Suprapubic skin (tissue), 4 donors: Measurements from ENCODE around the gene NXNL2. TPM values are rescaled to one million over a fixed set of nuclear protein-coding genes. Genes with fewer than 3 reads are reported as not detected.

ENCODE experiments used
- DNase-seq, 2 donors: peaks; one replicate each; pipeline ENCODE4 v3.0.0-alpha.2; 2019; ENCODE audit warnings: low spot score in 2 of 2
- H3K27ac ChIP-seq: fragments of 200-600 bp; sonication (generic); one replicate; pipeline ENCODE4 v1.5.1; 2019
- H3K27me3 ChIP-seq: fragments of 200-600 bp; sonication (generic); one replicate; pipeline ENCODE4 v1.5.1; 2019
- H3K36me3 ChIP-seq: fragments of 200-600 bp; sonication (generic); one replicate; pipeline ENCODE4 v1.5.1; 2019
- H3K4me1 ChIP-seq: fragments of 200-600 bp; sonication (generic); one replicate; pipeline ENCODE4 v1.5.1; 2019
- H3K4me3 ChIP-seq: fragments of 200-600 bp; sonication (generic); one replicate; pipeline ENCODE4 v1.5.1; 2019; ENCODE audit warnings: mild to moderate bottlenecking
- H3K9me3 ChIP-seq: fragments of 200-600 bp; sonication (generic); one replicate; pipeline ENCODE4 v1.5.1; 2019
- CTCF ChIP-seq, 2 donors: fragments of 200-600 bp in 1 of 2; fragments of 450-650 bp in 1 of 2; sonication (generic) in 1 of 2; IDR thresholded peaks; one replicate each; pipeline ENCODE4 v1.5.1; 2016 to 2019; ENCODE audit warnings: antibody characterized with exemption in 2 of 2, mild to moderate bottlenecking in 1 of 2, moderate library complexity in 1 of 2
- EP300 ChIP-seq: sonication (generic); formaldehyde crosslinking; IDR thresholded peaks from one replicate; pipeline ENCODE4 v1.6.1; 2017; ENCODE audit warnings: antibody characterized with exemption
- POLR2A ChIP-seq, 2 donors: fragments of 450-650 bp; IDR thresholded peaks; one replicate each; pipeline ENCODE4 v1.6.1; 2017; ENCODE audit warnings: antibody characterized with exemption in 2 of 2, mild to moderate bottlenecking in 2 of 2, moderate library complexity in 2 of 2
- POLR2AphosphoS5 ChIP-seq, 3 donors: sonication (generic); formaldehyde crosslinking; IDR thresholded peaks; one replicate each; pipeline ENCODE4 v1.6.1; 2017; ENCODE audit warnings: antibody characterized with exemption in 3 of 3
- WGBS: methylation state at CpG from one replicate; pipeline ENCODE4 v1.1.5; 2018; 5-methylcytosine and 5-hydroxymethylcytosine counted together
- total RNA-seq, 4 donors: library from RNA; depleted of rRNA; stranded (reverse); fragments of >200 nt; gene quantifications; one replicate each; pipeline ENCODE4 v1.1.0, GENCODE V29; 2016

The NXNL2 gene
- total RNA-seq, 4 donors from 2014 or later, result 1.7 TPM; not detected in 3

GRCh38 chr9:88536951-88537760 lies 2.2 kb downstream of the NXNL2 start:
- H3K27ac ChIP-seq, result peak overlapping the region; percentile 55
- H3K4me3 ChIP-seq, result no peak overlapping the region
- no peaks in the 10 kb centered on the region for H3K9me3 ChIP-seq
- DNase-seq, result no peak
- 47% methylated on average over 15 of the region's 15 CpGs for WGBS
- H3K4me1 ChIP-seq, result peaks cover 36% of the 10 kb centered on the region
- peaks cover 10% of the 10 kb centered on the region for H3K27me3 ChIP-seq
- H3K36me3 ChIP-seq, result no peaks in the 10 kb centered on the region
- TF ChIP-seq CTCF (IDR thresholded peaks at IDR 0.05), result no peak
- TF ChIP-seq POLR2A (IDR thresholded peaks at IDR 0.05), result no peak
- TF ChIP-seq EP300, result no peak
- no peak for TF ChIP-seq POLR2AphosphoS5 (IDR thresholded peaks at IDR 0.05)

GRCh38 chr9:88537761-88538091 lies 2.7 kb downstream of the NXNL2 start:
- peaks cover 10% of the 10 kb centered on the region for H3K27me3 ChIP-seq
- peaks cover 36% of the 10 kb centered on the region for H3K4me1 ChIP-seq
- no peak overlapping the region for H3K4me3 ChIP-seq
- 22% methylated on average over 1 of the region's 1 CpG for WGBS
- no peak overlapping the region for H3K27ac ChIP-seq
- no peaks in the 10 kb centered on the region for H3K9me3 ChIP-seq
- H3K36me3 ChIP-seq, result no peaks in the 10 kb centered on the region
- TF ChIP-seq CTCF (IDR thresholded peaks at IDR 0.05) (no peak), POLR2A (IDR thresholded peaks at IDR 0.05) (no peak), EP300 (no peak), POLR2AphosphoS5 (IDR thresholded peaks at IDR 0.05) (no peak)
- peak; percentile 72 to 84 for DNase-seq

GRCh38 chr9:88538311-88539085 lies 3.5 kb downstream of the NXNL2 start:
- WGBS, result 82% methylated on average over 10 of the region's 10 CpGs
- Histone ChIP-seq H3K27ac (no peak overlapping the region), H3K4me1 (peaks cover 36% of the 10 kb centered on the region), H3K27me3 (peaks cover 10% of the 10 kb centered on the region), H3K9me3 (no peaks in the 10 kb centered on the region), H3K36me3 (no peaks in the 10 kb centered on the region), H3K4me3 (no peak overlapping the region)
- DNase-seq, result no peak
- TF ChIP-seq CTCF (IDR thresholded peaks at IDR 0.05) (no peak), POLR2AphosphoS5 (IDR thresholded peaks at IDR 0.05) (no peak), EP300 (no peak), POLR2A (IDR thresholded peaks at IDR 0.05) (no peak)

- no peak overlapping the region for H3K27ac ChIP-seq
- H3K9me3 ChIP-seq, result no peaks in the 10 kb centered on the region
- 85% methylated on average over 5 of the region's 6 CpGs for WGBS
- H3K4me3 ChIP-seq, result no peak overlapping the region
- DNase-seq, result no peak
- H3K36me3 ChIP-seq, result no peaks in the 10 kb centered on the region
- H3K4me1 ChIP-seq, result peaks cover 31% of the 10 kb centered on the region
- no peak for TF ChIP-seq EP300
- TF ChIP-seq POLR2AphosphoS5 (IDR thresholded peaks at IDR 0.05), result no peak
- no peak for TF ChIP-seq CTCF (IDR thresholded peaks at IDR 0.05)
- no peak for TF ChIP-seq POLR2A (IDR thresholded peaks at IDR 0.05)
- peaks cover 10% of the 10 kb centered on the region for H3K27me3 ChIP-seq
Measured at GRCh38 chr9:88539246-88539645, 4.3 kb downstream of the NXNL2 start.

GRCh38 chr9:88540251-88540763 lies 5.3 kb downstream of the NXNL2 start:
- Histone ChIP-seq H3K9me3 (no peaks in the 10 kb centered on the region), H3K4me1 (peaks cover 20% of the 10 kb centered on the region), H3K36me3 (no peaks in the 10 kb centered on the region), H3K27me3 (peaks cover 10% of the 10 kb centered on the region), H3K27ac (no peak overlapping the region), H3K4me3 (no peak overlapping the region)
- TF ChIP-seq POLR2A (IDR thresholded peaks at IDR 0.05) (no peak), POLR2AphosphoS5 (IDR thresholded peaks at IDR 0.05) (no peak), CTCF (IDR thresholded peaks at IDR 0.05) (no peak), EP300 (no peak)
- 94% methylated on average over 9 of the region's 10 CpGs for WGBS
- no peak for DNase-seq
